Stimulated activated CD8-positive, alpha-beta memory T cell treated with anti-CD3 and anti-CD28 coated beads, Interleukin-7, amount 100 ng/mL, for 24 hours (primary cell): ENCODE measurements around the gene MICAL3.
"Not testable (repeated sequence)": the region's sequence is repeated elsewhere in the genome, so short reads cannot be mapped to it uniquely, and the experiment has no call there.

Experiments
- DNase-seq: peaks from one replicate; pipeline ENCODE4 v3.0.0-alpha.2; 2020; ENCODE audit warnings: low read depth

Gene MICAL3

GRCh38 chr22:17998913-17999312 is 25.4 kb downstream of the MICAL3 start:
- no peak for DNase-seq

- DNase-seq: no peak
These were observed 26.9 kb downstream of the MICAL3 start for GRCh38 chr22:17997456-17997855.

- not testable (repeated sequence) for DNase-seq
These were observed 29.1 kb downstream of the MICAL3 start for GRCh38 chr22:17995256-17995655.

- no peak for DNase-seq
These were observed 29.8 kb downstream of the MICAL3 start for GRCh38 chr22:17994424-17995108.

GRCh38 chr22:17992976-17993375 is 31.4 kb downstream of the MICAL3 start:
- DNase-seq: not testable (repeated sequence)

- DNase-seq: not testable (repeated sequence)
These were observed 32.4 kb downstream of the MICAL3 start for GRCh38 chr22:17991992-17992391.

GRCh38 chr22:17990942-17991341 is 33.4 kb downstream of the MICAL3 start:
- DNase-seq: no peak

GRCh38 chr22:17990147-17990546 is 34.2 kb downstream of the MICAL3 start:
- DNase-seq: no peak

GRCh38 chr22:17988800-17989513 is 35.4 kb downstream of the MICAL3 start:
- no peak for DNase-seq

- no peak for DNase-seq
These were observed 38.8 kb downstream of the MICAL3 start for GRCh38 chr22:17985606-17986005.

- not testable (repeated sequence) for DNase-seq
These were observed 39.3 kb downstream of the MICAL3 start for GRCh38 chr22:17985071-17985470.

GRCh38 chr22:17984114-17984513 is 40.2 kb downstream of the MICAL3 start:
- no peak for DNase-seq

GRCh38 chr22:17982572-17983141 is 41.7 kb downstream of the MICAL3 start:
- DNase-seq: no peak

GRCh38 chr22:17981497-17981896 is 42.9 kb downstream of the MICAL3 start:
- no peak for DNase-seq

GRCh38 chr22:17980638-17981051 is 43.7 kb downstream of the MICAL3 start:
- no peak for DNase-seq

GRCh38 chr22:17980015-17980590 is 44.3 kb downstream of the MICAL3 start:
- no peak for DNase-seq

- DNase-seq: no peak
These were observed 46.3 kb downstream of the MICAL3 start for GRCh38 chr22:17978027-17978426.

- no peak for DNase-seq
These were observed 47.0 kb downstream of the MICAL3 start for GRCh38 chr22:17977371-17977770.

GRCh38 chr22:17976121-17976520 is 48.2 kb downstream of the MICAL3 start:
- DNase-seq: no peak

- no peak for DNase-seq
These were observed 49.5 kb downstream of the MICAL3 start for GRCh38 chr22:17974703-17975372.

GRCh38 chr22:17974087-17974486 is 50.3 kb downstream of the MICAL3 start:
- DNase-seq: no peak

- no peak for DNase-seq
These were observed 51.1 kb downstream of the MICAL3 start for GRCh38 chr22:17973217-17973616.
